T-helper 2 cell treated with Interferon-gamma antibody and Interleukin-4, amounts not matched to agents 100 ng/mL and 5 ng/mL, for 36 hours (primary cell): ENCODE data around the gene VAPB. TPM values are rescaled to one million over a fixed set of nuclear protein-coding genes. Genes with fewer than 3 reads are reported as not detected.
"Not testable (repeated sequence)": the region's sequence is repeated elsewhere in the genome, so short reads cannot be mapped to it uniquely, and the experiment has no call there.

Experiments used
- intact Hi-C: fragments of 100-400 bp; cut with micrococcal nuclease; formaldehyde crosslinking; loops from one replicate; pipeline ENCODE4 v1.15.1; 2023
- total RNA-seq: library from RNA; stranded (reverse); gene quantifications from 2 replicates; pipeline ENCODE4 v1.2.3, GENCODE V29; 2022

The VAPB gene, protein sequence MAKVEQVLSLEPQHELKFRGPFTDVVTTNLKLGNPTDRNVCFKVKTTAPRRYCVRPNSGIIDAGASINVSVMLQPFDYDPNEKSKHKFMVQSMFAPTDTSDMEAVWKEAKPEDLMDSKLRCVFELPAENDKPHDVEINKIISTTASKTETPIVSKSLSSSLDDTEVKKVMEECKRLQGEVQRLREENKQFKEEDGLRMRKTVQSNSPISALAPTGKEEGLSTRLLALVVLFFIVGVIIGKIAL
- 29.0 and 33.0 TPM in 2 replicates for total RNA-seq

DNA sequence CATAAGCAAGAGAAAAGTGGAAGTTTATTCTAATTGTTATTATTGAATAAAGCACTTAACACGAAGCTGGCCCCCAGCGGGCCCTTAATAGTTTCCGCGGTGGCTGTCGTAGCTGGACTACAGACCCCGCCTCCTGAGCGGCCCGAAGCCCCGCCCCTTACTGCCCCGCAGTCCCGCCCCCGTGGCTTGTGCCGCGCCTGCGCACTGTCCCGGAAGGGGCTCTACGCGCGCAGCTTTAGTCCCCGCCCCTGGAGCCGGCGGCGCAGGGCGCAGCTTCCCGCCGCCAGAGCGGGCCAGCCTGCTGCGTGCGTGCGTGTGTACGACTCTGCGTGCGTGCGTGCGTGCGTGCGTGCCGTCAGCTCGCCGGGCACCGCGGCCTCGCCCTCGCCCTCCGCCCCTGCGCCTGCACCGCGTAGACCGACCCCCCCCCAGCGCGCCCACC is at the start of gene VAPB:
TSS of gene VAPB (plus strand) at position 348 of the 442 bp plus-strand sequence. CDS start 231 bp downstream, outside the sequence.
- intact Hi-C loops = loop anchor here (1.0 to 5.0 kb wide), 5 partner anchors 20 to 997 kb away; partner anchors contain the start of genes RAB22A and RBM38

DNA sequence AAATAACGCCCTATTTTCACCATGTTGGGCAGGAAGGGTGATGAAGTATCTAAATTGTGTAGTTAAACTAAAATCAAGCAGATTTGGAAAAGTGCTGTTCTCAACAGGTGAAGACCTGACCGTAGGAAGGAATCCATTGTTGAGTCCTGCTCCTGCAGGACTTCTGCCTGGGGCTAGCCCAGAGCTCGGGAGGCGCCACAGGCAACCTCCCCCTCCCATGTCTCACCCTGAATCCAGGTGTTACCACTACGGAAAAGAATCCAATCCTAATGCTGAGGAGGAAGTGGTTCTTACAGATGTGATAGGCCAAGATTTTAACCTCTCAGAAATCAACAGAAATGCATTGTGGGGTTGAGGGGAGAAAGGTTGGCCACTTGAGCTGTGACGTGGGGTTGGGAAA is 49.3 kb upstream of the VAPB start:
- intact Hi-C loops = no loop called here

DNA sequence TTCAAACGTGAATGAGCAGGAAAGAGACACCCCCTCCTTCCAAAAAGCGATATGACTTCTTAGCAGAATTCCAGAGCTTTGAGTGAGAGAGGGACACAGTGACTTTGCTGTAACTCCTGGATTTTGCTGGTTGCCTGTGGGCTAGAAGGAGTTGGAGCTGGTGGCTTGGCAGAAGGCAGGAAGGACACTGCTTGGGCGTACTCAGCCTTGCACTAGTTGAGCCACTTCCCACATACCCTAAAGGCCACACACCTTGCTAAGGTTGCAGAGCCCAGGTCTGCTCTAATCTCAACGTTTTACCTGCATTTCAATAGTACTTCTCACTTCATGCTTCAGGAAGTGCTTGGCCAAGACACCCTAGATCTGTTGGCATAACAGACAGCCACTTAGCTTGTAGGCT is 48.9 kb upstream of the VAPB start:
- intact Hi-C loops = no loop called here

DNA sequence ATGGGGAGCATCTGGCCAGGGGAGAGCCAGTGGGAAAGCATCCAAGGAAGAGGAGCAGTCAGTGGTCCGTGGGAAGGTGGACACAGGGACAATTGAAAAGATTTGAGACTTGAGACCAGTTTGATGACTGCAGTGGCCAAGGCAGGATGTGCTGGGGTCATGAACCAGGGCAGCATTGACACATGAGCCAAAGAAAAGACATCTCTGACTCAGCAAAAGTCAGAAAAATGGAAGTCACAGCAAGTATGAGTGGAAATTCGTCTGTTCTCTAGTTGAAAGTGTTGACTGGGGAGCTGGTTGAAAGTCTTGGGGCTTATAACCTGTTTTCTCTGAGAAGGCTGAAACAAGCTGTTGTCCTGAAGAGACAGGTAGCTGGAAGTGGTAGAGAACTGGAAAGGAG is 48.2 kb upstream of the VAPB start:
- intact Hi-C loops = no loop called here

DNA sequence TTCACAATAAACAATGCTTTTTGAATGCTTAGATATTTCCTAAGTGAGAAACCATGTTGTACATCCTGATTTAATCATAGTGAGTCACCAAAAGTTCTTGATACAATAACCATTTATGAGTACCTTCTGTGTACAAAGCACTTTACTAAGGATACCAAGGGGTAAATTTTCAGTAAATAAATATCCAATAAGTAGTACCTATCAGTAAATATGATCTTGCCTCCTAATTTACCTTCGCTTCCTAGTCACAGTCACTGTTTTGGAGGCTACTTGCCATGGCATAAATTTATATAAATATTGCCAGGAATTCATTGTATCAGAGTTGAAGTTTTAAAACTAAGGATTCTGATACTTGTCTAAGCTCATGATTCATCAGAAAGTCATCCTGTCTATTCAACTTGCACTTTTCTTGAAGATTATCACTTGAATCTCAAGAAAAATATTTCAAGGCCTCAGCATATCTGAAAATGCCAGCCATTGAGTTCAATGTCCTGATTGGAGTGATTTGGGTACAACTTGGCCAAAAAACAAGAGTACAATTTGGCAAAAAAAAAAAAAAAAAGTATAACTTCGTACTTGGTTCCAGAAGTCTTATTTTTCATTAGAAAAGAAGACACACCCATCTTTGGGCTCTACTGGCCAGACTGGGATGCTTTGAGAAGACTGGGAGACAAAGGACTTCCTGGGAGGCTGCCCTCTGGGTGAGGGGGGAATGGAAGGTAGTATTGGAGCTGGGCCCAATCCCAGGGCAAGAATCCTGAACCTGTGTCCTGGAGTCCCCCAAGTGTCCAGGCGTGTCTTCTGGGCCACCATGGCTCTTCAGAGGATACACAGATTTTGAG is 46.7 kb upstream of the VAPB start:
- intact Hi-C loops = no loop called here

DNA sequence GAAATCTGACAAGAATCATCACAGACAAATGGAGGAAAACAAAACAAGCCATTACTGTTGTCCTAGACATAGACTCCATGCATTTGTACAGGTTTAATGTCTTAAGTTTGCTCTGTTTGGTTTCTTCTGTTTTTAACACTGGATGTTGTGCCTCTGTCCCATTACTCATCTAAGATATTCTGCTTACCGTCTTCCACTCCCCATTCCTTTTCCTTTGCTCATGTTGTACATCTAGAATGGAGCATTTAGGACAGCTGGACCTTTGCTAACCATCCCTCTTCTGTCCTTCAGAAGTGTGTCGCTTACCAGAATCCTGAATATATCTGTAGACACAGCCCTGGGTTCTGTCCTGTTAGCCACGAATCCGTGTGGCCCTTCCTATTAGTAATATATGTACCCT is 44.3 kb upstream of the VAPB start:
- intact Hi-C loops = no loop called here

DNA sequence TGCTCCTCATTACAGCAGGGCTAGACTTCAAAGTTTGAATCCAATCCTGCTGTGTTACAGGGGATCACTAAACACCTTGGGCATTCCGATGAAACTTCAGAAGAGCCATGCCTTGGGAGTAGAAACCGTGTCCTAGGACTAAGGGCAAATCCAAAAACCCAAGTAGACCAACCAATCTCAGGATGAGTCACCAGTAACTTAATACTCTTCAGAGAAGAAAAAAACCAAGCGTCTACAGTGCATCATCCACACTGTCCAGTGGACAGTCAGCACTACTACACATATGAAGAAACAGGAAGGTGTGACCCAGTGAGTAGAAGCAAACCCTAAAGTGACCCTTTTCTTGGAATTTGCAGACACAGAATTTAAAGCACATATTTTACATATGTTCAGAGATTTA is 39.5 kb upstream of the VAPB start:
- intact Hi-C loops = no loop called here

DNA sequence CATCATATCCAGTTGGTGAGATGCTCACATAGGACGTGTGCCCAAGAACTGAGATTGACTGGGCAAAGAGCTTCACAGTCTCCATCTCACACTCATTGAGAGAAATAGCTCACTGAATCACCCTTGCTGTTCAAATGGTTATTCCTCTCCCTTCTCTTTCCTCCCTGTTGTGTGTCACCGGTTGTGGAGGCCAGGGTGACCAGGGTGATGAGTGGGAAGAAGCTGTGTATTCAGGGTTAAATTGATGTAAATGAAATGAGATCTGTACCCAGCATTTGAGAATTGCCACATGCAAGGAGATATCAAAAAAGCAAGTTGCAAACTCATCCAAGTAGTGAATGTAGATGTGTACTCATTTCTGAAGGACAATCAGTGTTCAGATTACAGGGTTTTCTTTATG is 36.6 kb upstream of the VAPB start:
- intact Hi-C loops = no loop called here

DNA sequence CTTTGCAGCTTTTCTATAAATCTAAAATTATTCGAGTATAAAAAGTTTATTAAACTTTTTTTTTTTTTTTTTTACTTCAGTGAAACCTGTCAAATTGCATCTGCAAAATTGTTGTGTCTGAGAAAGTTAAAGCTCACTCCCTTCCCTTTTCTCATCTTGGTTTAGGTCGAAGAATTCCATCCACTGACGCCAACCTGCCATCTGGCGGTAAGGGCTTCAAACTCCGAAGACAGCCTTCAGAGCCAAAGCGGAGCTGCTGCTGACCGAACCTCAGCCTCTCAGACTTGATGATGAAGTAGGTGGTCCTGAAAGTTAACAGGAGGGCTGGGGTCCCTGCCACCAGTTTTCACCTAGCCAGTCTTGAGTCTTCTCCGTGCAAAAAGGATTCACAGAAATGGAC is 29.6 kb upstream of the VAPB start:
- intact Hi-C loops = no loop called here

DNA sequence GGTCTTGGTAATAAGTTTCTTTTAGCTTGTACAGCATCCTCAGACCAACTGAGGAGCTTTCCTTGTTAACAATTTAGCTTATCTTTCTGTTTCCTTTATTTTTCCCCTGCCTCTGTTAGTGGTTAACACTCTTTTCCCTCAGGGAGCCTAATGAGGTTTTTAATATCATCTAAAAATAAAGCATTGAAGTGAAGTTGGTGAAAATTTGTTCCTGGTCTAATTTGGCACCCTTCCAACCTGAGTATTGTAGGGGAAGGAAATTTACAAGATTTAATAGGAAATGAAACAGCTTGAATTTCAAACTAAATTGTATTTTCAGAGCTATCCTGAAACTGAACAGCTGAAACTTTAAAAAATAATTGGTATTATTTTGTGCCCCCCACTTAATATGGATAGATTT is 28.1 kb upstream of the VAPB start:
- intact Hi-C loops = no loop called here

DNA sequence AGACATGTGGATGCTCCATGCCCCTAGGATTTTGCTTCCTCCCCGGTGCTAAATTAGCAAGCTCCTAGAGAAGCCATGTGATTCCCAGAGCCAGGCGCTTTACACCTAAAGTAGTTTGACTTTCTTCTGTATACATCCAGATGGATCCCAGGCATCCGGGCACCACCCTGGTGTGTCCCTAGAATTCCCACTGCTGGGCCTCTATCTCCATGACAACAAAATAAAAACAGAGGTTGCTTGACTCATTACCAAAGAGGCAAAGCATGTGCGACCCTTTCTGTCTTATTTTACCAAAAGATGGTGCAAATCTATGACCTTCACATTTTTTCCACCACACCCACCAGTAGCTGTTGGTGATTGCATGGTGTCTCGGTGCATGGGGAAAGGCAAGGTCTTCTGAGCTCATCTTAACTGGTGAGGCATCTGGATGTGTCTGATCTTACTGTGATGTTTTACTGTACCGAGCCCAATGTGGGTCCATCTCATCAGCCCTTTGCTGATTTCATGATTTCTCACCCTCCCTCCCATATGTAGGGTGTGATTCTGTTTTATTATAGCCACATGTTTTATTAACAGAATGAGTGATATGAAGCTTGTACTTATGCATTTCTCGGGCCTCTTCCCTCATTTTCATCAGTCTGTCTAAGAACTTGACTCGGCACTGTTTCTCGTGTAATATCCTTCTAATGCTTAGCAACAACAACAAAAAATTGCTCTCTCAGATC is 27.4 kb upstream of the VAPB start:
- intact Hi-C loops = no loop called here

DNA sequence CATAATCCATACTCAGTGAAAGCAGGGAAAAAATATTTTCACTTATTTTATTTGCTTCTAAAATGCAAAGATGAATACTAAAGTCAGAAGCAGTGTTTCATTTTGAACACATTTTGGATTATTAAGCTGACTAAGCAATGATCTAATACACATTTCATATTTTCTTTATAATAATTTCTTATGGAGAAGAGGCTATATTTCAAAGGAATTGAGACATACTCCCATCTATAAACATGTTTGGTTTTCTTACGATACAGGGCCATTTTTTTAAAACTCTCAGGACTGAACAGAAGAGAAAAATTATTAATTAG is 26.9 kb upstream of the VAPB start:
- intact Hi-C loops = no loop called here

DNA sequence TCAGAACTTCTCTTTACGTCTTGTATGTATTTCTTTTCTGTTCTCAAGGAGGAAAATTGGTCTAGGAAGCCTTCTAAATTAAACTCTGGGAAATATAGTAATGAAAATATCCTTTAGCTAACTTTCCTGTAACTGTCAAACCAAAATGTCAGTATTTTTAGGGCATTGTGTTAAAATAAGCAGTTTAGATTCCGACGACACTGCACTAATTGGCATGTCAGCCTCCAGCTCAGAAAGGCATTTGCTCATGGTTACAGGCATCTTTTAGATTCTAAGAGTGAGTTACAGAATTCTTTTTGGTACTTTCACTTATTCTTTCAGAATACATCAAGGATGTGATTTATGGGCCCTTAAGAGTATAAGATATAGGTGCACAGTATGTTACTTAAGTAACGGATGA is 26.1 kb upstream of the VAPB start:
- intact Hi-C loops = no loop called here

DNA sequence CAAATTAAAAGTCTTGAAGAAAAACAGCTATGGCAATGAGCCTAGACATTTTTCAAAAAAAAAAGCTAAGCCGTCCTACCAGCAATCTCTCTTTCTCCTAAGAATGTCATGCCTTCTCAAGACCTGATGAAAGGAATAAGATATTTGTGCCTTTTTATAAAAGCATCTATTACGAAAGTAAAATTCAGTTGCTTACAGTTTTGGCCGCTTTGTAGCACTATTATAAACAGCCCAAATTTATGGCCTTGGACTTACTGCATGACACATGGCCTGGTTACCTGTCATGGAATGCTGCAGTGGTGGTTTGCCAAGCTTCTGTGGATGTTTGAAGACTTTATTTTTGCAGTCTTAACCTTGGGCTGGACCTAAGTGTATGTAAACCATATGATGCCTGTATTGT is 22.2 kb upstream of the VAPB start:
- intact Hi-C loops = no loop called here

DNA sequence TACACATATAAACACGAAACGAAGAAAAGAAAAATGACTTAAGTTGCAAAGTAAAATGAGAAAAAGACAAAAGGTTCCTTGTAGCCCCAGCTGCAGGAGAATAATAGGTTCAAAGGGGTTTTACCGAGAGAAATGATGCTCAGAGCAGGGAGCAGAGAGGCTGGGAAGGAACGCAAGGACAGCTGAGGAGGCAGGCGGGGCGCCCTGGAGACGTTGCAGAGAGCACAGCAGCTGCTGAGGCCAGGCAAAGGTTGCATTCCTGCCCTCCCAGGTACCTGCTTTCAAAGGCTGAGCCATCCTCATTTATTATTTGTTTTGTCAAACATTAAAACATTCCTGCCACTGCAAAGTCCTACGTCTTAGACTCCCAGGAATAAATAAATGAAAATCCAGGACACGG is 16.2 kb upstream of the VAPB start:
- intact Hi-C loops = no loop called here

DNA sequence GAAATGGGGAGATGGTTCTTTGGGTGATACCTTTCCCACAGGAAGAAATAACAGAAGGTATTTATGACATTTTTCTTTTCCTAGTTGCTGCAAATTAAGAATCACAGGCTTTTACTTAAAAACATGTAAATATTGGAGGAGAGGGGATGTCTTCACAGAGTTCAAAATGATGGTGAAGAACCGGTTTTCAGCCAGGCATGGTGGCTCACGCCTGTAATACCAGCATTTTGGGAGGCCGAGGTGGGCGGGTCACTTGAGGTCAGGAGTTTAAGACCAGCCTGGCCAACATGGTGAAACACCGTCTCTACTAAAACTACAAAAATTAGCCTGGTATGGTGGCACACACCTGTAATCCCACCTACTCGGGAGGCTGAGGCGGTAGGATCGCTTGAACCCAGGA is 15.7 kb upstream of the VAPB start:
- intact Hi-C loops = not testable (repeated sequence)

DNA sequence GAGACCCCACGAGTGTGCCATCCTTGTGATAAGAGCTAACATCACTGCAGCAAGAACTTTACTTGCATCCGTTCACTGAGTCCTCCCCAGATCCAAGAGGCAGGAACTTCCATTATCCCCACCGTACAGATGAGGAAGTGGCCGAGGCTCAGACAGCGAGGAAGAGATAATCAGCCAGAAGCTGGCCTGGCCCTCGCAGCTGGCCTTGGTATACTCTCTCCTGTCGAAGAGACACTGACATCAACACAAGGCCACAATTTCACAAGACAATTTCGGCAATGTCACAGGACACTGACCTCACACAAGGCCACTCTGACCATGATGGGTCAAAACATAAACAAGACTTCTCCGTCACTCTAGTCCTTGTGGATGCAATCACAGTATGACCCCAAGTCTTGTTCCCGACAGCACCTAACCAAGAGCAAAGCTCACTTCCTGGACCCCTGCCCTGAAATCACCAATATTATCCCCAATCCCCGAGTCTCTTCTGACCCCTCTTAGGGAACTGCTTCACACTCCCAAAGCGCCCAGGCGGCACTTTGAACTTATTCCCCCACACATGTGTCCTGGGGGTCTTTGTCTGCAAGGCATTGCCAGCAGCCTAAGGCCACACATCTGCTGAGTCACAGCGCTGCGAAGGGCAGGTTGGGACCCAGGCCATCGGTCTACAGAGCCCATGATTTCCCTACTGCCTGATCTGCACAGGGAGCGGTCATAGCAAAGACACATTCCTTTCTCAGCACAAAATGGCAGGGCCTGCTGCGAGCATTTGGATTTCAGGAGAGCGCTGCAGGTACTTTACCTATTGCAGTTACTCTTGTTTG is 14.8 kb upstream of the VAPB start:
- intact Hi-C loops = no loop called here

DNA sequence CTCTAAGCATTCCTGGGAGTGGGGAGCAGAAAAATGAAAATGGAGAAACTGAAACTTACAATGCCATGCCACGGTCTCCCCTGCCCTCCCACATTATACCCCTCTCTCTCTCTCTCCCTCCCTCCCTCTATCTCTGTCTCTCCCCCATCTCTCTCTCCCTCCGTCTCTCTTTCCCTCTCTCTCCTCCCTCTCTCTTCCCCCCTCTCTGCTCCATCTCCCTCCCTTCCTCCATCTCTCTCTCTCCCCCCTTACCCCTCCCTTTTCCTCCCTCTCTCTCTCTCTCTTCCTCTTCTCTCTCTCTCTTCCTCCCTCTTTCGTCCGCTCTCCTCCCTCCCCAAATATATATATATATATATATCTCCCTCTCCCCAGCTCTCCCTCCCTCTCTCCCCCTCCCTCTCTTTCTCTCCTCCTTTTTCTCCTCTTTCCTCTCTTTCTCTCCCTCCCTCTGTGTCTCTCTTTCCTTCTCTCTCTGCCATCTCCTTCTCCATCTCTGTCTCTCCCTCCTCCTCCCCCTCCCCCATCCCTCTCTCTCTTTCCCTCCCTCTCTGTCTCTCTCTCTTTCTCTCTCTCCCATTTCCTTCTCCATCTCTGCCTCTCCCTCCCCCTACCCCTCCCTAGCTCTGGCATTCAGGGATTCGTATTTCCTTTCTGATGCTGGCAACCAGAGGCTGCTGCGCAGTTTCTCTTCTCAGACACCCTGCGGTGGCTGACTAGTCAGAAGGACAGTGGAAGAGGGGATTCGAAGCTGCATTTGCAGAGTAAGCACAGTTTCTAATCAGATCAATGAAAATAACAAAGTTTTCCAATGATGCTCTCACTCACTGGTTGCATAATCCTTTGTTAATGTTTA is 13.9 kb upstream of the VAPB start:
- intact Hi-C loops = no loop called here

DNA sequence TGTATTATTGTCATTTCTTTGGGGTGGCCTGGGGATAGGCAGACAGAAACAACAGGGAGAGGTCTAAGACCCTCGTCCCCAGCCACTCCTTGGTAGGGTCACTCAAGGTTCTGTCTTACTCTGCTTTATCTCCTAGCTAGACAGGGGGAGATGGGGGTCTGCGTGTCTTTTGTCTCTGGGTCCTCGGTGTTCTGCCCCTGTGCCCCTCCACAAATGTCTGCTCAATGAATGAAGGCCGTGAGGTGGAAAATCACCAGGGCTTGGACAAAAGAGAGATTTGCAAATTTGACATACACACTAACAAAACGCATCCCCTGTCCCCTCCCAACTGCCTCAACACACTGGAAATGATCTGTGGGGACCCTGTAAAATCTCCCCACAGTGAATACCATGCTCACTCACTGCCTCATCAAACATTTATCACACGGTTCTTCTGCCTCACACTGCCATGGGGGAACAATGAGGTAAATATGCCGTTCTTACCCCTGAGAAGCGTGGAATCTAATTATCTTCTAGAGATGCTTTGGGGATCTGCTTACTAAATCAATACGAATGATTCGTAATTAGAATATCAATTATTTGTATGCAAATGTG is 13.2 kb upstream of the VAPB start:
- intact Hi-C loops = no loop called here

DNA sequence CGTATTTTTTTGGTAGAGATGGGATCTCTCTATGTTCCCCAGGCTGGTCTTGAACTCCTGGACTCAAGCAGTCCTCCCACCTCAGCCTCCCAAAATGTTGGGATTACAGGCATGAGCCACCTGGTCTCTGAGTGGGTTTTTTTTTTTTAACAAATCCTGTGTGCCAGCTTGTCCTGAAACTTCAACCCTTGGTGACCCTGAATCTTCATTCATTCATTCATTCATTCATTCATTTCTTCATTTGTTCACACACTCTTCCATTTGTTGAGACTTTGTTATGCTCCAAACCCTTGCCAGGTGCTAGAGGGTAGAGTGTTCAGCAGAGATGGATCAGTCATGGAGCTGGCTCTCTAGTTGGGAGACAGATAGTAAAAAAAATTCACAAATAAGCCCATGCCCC is 12.0 kb upstream of the VAPB start:
- intact Hi-C loops = no loop called here
